Measurements from ENCODE around the gene PAK5.

GRCh38 chr20:9807136-9807535 lies 31.7 kb downstream of the PAK5 start:
- no peak for TF ChIP-seq SIN3A (IDR thresholded peaks at IDR 0.05; ENCODE audit: borderline replicate concordance, insufficient read depth, low read depth, low read length)
- TF ChIP-seq CTCF (IDR thresholded peaks at IDR 0.05), result no peak
- no peak for TF ChIP-seq TCF7L2 (IDR thresholded peaks at IDR 0.05; ENCODE audit: low read depth, low read length)
- no peak for TF ChIP-seq REST (IDR thresholded peaks at IDR 0.05; ENCODE audit: insufficient read depth in 1 of 2, low read depth in 2 of 2, low read length in 1 of 2)

Data from Panc1 (cell line).